MCF 10A (cell line): ENCODE measurements around the gene COL4A4. TPM values are rescaled to one million over a fixed set of nuclear protein-coding genes. Genes with fewer than 3 reads are reported as not detected.

Source experiments
- BruUV-seq: library from RNA; stranded (reverse); fragments of 400-500 nt; replicated peaks from 2 replicates; lab custom pipeline; 2021; lab: Mats Ljungman, UMichigan
- CTCF ChIA-PET: fragments of 300-600 bp; sonication (Branson Sonifier 250); formaldehyde crosslinking; extraction: SDS; loops from one replicate; lab custom pipeline; 2021; ENCODE audit warnings: antibody characterized with exemption, inconsistent platforms; lab: Yijun Ruan, JAX
- POLR2A ChIA-PET: fragments of 300-600, 350-650 bp; sonication (Branson Sonifier 250); formaldehyde crosslinking; extraction: SDS; loops from one replicate; lab custom pipeline; 2020; ENCODE audit warnings: antibody characterized with exemption, inconsistent platforms; lab: Yijun Ruan, JAX
- DNase-seq: peaks from one replicate; pipeline ENCODE4 v3.0.0-alpha.2; 2018; ENCODE audit not compliant: unreplicated experiment
- H3K27ac Mint-ChIP-seq: one replicate; pipeline ENCODE4 v1.8.0; 2022; ENCODE audit warnings: mild to moderate bottlenecking, low read depth, mixed read lengths; ENCODE audit not compliant: unreplicated experiment
- H3K27me3 Mint-ChIP-seq: one replicate; pipeline ENCODE4 v1.8.0; 2022; ENCODE audit warnings: mixed read lengths; ENCODE audit not compliant: insufficient read depth, unreplicated experiment
- H3K36me3 Mint-ChIP-seq: one replicate; pipeline ENCODE4 v1.8.0; 2022; ENCODE audit warnings: mild to moderate bottlenecking, moderate library complexity, mixed read lengths; ENCODE audit not compliant: insufficient read depth, unreplicated experiment
- H3K4me1 Mint-ChIP-seq: one replicate; pipeline ENCODE4 v1.8.0; 2022; ENCODE audit warnings: mixed read lengths; ENCODE audit not compliant: insufficient read depth, unreplicated experiment
- H3K4me3 Mint-ChIP-seq: one replicate; pipeline ENCODE4 v1.8.0; 2022; ENCODE audit warnings: mild to moderate bottlenecking, moderate library complexity, mixed read lengths; ENCODE audit not compliant: unreplicated experiment
- H3K9me3 Mint-ChIP-seq: one replicate; pipeline ENCODE4 v1.8.0; 2022; ENCODE audit warnings: mixed read lengths; ENCODE audit not compliant: unreplicated experiment
- intact Hi-C: fragments of 100-400 bp; cut with micrococcal nuclease; formaldehyde crosslinking; loops from 2 replicates; pipeline ENCODE4 v1.14.1; 2022
- total RNA-seq: library from RNA; stranded (reverse); gene quantifications from 2 replicates; pipeline ENCODE4 v1.2.3, GENCODE V29; 2022
- TF ChIP-seq, protein P1 (sequence below): fragments of 200-600 bp; IDR thresholded peaks from one replicate; pipeline ENCODE4 v1.8.0; 2022; ENCODE audit warnings: antibody characterized with exemption, mild to moderate bottlenecking; ENCODE audit not compliant: unreplicated experiment

Gene COL4A4
- total RNA-seq, 1 experiment from 2014 or later = 0.30 TPM

DNA sequence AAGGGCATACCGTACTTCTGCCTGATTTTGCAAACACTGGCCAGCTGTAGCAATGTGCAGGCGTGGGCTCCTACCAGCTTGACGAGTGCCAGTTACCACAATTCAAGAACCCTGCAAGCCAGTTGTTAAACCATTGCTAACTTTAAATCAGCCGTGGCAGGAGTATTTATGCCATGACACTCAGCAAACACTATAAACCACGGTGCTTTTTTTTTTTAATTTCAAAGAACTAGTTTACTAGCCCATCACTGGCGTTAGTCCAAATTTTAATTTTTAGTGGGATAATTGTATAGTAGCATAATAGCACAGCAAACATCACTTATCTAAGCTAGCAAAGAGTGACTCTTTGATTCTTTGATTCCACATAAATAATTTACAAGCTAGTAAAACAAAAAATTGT lies 111.1 kb downstream of the COL4A4 start:
- Mint-ChIP-seq H3K27ac (no peak overlapping the region), H3K9me3 (no peaks in the 10 kb centered on the region), H3K4me1 (no peaks in the 10 kb centered on the region), H3K4me3 (no peak overlapping the region), H3K36me3 (no peaks in the 10 kb centered on the region), H3K27me3 (no peaks in the 10 kb centered on the region)
- no TSS peak for BruUV-seq
- DNase-seq = no peak
- CTCF ChIA-PET = interaction anchor here (0.7 kb wide), 1 partner anchor 1200 kb away, joined by 3 read pairs; no protein-coding TSS in a partner anchor
- POLR2A ChIA-PET = no interaction called here
- intact Hi-C loops = no loop called here
- TF ChIP-seq, protein P1, sequence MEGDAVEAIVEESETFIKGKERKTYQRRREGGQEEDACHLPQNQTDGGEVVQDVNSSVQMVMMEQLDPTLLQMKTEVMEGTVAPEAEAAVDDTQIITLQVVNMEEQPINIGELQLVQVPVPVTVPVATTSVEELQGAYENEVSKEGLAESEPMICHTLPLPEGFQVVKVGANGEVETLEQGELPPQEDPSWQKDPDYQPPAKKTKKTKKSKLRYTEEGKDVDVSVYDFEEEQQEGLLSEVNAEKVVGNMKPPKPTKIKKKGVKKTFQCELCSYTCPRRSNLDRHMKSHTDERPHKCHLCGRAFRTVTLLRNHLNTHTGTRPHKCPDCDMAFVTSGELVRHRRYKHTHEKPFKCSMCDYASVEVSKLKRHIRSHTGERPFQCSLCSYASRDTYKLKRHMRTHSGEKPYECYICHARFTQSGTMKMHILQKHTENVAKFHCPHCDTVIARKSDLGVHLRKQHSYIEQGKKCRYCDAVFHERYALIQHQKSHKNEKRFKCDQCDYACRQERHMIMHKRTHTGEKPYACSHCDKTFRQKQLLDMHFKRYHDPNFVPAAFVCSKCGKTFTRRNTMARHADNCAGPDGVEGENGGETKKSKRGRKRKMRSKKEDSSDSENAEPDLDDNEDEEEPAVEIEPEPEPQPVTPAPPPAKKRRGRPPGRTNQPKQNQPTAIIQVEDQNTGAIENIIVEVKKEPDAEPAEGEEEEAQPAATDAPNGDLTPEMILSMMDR = no peak

DNA sequence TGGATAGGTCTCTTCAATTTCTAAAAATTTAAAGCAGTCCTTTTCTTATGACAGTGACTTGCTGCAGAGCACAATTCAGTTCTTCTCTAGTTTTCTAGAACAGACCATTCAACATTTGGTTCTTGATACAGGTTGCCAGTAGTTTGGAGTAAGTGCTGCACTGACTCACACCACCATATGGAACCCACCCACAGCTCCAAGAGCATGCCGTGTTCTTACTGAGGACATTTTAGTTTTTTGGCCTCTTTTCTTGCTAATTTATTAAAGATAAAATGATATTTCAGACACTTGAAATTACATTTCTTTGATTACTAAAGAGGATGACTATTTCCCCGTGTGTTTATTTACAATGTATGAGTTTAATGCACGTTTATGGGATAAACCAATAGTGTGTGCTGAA lies 120.0 kb downstream of the COL4A4 start:
- POLR2A ChIA-PET = no interaction called here
- no TSS peak for BruUV-seq
- CTCF ChIA-PET = no interaction called here

DNA sequence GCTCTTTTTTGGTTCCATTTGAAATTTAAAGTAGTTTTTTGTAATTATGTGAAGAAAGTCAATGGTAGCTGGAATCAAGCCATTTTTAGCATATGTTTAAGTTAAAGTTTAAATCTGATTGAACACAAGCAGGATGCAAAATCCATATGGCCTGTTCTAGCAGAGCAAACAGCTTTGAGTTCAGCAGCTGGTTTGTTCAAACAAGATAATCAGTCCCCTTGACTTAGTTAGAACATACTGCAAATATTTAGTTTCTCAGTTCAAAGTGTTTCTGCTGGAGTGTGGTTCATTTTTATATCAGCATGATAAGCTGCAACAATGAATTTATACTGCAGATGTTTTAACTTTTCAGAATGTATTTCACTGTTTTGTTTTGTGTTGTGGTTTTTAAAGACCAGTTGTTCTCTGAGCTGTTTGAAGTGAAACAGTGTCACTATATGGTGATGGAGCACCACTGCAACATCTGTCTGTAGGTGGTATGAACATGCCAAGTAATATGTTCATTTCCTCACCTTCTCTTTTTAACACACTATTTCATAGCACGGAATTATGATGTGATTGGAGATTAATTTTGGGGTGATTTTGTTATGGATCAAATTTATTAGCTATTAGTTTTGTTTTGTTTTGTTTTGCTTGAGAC lies 125.3 kb downstream of the COL4A4 start:
- no peak for DNase-seq
- no peak overlapping the region for H3K4me3 Mint-ChIP-seq
- H3K9me3 Mint-ChIP-seq = no peaks in the 10 kb centered on the region
- ChIA-PET CTCF (interaction anchor here (0.6 to 0.7 kb wide), 3 partner anchors 16 to 1145 kb away, joined by 3 read pairs; no protein-coding TSS in a partner anchor), POLR2A (no interaction called here)
- no peaks in the 10 kb centered on the region for H3K36me3 Mint-ChIP-seq
- intact Hi-C loops = loop anchor here (10.0 kb wide), 1 partner anchor 66 kb away; no protein-coding TSS in a partner anchor
- BruUV-seq = no TSS peak
- peaks cover 12% of the 10 kb centered on the region for H3K27me3 Mint-ChIP-seq
- no peak overlapping the region for H3K27ac Mint-ChIP-seq
- TF ChIP-seq, protein P1 = no peak
- H3K4me1 Mint-ChIP-seq = no peaks in the 10 kb centered on the region

More for the DNA sequence above, 120.0 kb downstream of the COL4A4 start:
- intact Hi-C loops = no loop called here
- H3K27me3 Mint-ChIP-seq = no peaks in the 10 kb centered on the region
- DNase-seq = no peak
- no peaks in the 10 kb centered on the region for H3K4me1 Mint-ChIP-seq
- no peak overlapping the region for H3K27ac Mint-ChIP-seq
- no peaks in the 10 kb centered on the region for H3K9me3 Mint-ChIP-seq
- TF ChIP-seq, protein P1 = no peak
- no peak overlapping the region for H3K4me3 Mint-ChIP-seq
- no peaks in the 10 kb centered on the region for H3K36me3 Mint-ChIP-seq

DNA sequence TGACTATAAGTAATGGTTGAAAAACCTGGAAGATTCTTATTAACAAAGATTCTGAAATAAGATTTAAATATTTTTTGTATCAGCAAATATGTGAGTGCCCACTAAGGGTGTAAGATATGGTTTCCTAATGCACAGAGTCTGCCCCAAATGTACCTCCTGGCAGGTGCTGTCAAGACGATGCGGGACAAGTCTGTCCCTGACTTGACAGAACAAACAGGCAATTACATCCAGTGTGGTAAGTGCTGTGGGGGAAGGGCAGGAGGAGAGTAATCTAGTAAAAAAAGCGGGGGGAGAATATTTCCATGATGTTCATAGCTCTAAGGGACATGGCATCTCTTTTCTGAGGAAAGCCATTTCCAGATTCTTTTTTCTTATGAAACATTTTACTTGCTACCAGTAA lies 127.5 kb downstream of the COL4A4 start:
- Mint-ChIP-seq H3K9me3 (no peaks in the 10 kb centered on the region), H3K27ac (no peak overlapping the region), H3K36me3 (no peaks in the 10 kb centered on the region), H3K4me1 (no peaks in the 10 kb centered on the region), H3K4me3 (no peak overlapping the region), H3K27me3 (peaks cover 12% of the 10 kb centered on the region)
- POLR2A ChIA-PET = no interaction called here
- DNase-seq = no peak
- CTCF ChIA-PET = interaction anchor here (0.6 kb wide), 1 partner anchor 236 kb away, joined by 3 read pairs; no protein-coding TSS in a partner anchor
- BruUV-seq = no TSS peak
- intact Hi-C loops = loop anchor here (10.0 kb wide), 1 partner anchor 68 kb away; no protein-coding TSS in a partner anchor
- TF ChIP-seq, protein P1 = no peak
